Measurements from ENCODE around the gene LYZL2. TPM values are rescaled to one million over a fixed set of nuclear protein-coding genes. Genes with fewer than 3 reads are reported as not detected.
"Not testable (repeated sequence)": the region's sequence is repeated elsewhere in the genome, so short reads cannot be mapped to it uniquely, and the experiment has no call there.

Gene LYZL2
- total RNA-seq, 2 donors from 2014 or later: not detected

DNA sequence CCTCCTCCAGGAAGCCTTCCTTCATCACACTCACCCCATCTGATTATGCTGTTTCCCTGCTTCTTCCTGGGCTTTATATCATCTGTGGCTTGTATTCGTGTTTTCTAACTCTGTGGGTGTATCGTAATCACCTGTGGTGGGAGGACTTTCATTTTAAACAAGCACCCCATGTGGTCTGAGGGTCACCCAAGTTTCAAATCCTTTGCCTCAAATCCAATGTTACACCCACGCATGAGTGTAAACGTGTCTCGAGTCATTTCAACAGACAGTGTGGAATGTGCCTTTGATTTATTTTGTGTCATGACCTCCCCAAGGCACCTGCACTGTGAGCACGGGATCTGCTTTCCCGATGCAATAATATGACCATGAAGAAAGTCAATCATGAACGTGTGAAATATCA is 17.5 kb upstream of the LYZL2 start:
- Histone ChIP-seq H3K27ac (no peak overlapping the region), H3K27me3 (replicated peaks; ENCODE audit: insufficient read depth) (no peaks in the 10 kb centered on the region), H3K4me1 (ENCODE audit: control insufficient read depth in 1 of 2, low read depth in 2 of 2) (peaks cover 11 to 35% of the 10 kb centered on the region in 2 donors), H3K4me3 (no peak overlapping the region), H3K36me3 (no peaks in the 10 kb centered on the region), H3K9me3 (no peaks in the 10 kb centered on the region)
- TF ChIP-seq, protein P1, sequence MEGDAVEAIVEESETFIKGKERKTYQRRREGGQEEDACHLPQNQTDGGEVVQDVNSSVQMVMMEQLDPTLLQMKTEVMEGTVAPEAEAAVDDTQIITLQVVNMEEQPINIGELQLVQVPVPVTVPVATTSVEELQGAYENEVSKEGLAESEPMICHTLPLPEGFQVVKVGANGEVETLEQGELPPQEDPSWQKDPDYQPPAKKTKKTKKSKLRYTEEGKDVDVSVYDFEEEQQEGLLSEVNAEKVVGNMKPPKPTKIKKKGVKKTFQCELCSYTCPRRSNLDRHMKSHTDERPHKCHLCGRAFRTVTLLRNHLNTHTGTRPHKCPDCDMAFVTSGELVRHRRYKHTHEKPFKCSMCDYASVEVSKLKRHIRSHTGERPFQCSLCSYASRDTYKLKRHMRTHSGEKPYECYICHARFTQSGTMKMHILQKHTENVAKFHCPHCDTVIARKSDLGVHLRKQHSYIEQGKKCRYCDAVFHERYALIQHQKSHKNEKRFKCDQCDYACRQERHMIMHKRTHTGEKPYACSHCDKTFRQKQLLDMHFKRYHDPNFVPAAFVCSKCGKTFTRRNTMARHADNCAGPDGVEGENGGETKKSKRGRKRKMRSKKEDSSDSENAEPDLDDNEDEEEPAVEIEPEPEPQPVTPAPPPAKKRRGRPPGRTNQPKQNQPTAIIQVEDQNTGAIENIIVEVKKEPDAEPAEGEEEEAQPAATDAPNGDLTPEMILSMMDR (IDR thresholded peaks at IDR 0.05): no peak
- ATAC-seq (ENCODE audit: insufficient number of reproducible peaks, low FRiP score, low read depth): no peak
- DNase-seq (ENCODE audit: low spot score): no peak

DNA sequence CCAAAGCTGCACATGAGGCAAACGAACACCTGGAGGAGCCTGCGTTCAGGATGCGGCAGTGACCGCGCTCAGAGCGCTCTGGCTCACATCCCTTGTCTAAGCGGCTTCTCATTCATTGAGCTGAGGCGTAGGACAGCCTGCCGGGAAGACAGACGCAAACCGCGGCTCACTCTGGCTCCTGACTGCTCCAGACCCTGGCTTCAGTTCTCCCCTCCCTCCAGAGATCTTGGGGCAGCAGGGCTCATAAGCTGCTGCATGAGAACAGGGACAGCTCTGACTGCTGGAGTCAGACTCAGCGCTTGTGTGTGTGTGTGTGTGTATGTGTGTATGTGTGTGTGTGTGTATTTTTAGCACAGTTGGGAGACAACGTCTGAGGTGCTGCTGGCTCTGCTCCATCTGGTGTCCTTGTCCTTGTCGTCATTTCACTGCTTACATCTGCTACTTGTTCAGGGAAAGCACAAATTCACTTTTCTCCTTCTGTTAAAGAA is 15.8 kb upstream of the LYZL2 start:
- no peak for DNase-seq (ENCODE audit: low spot score)

DNA sequence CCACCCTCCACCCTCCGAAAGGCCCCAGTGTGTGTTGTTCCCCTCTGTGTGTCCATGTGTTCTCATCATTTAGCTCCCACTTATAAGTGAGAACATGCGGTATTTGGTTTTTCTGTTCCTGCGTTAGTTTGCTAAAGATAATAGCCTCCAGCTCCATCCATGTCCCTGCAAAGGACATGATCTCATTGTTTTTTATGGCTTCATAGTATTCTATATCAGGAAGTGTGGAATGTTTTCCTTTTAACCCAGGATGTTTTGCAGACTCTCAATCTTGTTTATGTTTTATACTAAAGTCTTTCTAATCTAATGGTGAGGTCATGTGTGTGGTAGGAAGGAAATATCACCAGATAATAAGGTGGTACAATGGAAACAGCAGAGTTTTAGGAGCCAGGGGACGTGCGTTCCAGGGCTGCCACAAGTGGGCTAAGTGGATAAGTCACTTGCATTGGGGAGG is 14.9 kb upstream of the LYZL2 start:
- not testable (repeated sequence) for ATAC-seq (ENCODE audit: insufficient number of reproducible peaks, low FRiP score, low read depth); H3K27me3 ChIP-seq (replicated peaks; ENCODE audit: insufficient read depth); H3K36me3 ChIP-seq; H3K9me3 ChIP-seq; DNase-seq (ENCODE audit: low spot score)
- peak overlapping the region; percentile 3 for H3K4me3 ChIP-seq
- peak overlapping the region; percentile 73 to 81 for H3K27ac ChIP-seq
- H3K4me1 ChIP-seq (ENCODE audit: control insufficient read depth in 1 of 2, low read depth in 2 of 2): peaks cover 13 to 34% of the 10 kb centered on the region in 2 donors

More for the DNA sequence above, 15.8 kb upstream of the LYZL2 start:
- ATAC-seq (ENCODE audit: insufficient number of reproducible peaks, low FRiP score, low read depth): no peak
- Histone ChIP-seq H3K9me3 (no peaks in the 10 kb centered on the region), H3K4me1 (ENCODE audit: control insufficient read depth in 1 of 2, low read depth in 2 of 2) (peaks cover 13 to 32% of the 10 kb centered on the region in 2 donors), H3K27me3 (replicated peaks; ENCODE audit: insufficient read depth) (no peaks in the 10 kb centered on the region), H3K27ac (peak overlapping the region; percentile 39 to 81), H3K36me3 (no peaks in the 10 kb centered on the region), H3K4me3 (peak overlapping the region; percentile 56)
- TF ChIP-seq, protein P1 (IDR thresholded peaks at IDR 0.05): no peak

DNA sequence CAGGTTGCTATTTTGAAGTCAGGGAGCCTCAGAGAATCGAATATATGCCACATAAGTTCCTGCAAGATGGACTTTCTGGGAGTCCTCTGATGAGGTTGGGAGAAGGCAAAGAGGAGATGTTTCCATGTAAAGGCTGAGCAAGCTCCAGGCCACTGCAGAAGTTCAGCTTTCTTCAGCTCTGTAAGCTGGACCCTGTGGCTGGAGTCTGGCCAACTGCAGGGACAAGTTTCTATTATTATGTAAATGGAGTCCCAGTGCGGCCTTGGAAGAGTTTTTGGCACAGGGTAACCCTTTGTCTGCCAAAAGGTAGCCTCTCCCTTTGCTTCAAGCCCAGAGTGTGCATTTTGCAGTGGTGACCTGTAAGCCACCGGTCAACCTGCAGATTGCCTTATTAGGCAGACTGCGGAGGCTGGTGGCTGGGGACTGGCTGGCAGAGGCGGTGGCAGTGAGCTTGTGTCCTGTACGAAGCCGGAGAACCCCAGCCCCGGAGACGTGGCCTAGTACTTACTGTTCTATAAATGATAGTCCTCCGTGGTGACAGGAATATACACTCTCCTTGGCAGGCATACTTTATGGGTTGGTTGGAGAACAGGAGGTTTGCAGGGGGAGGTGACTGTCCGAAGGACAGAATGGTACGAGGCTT is 14.1 kb upstream of the LYZL2 start:
- not testable (repeated sequence) for H3K36me3 ChIP-seq; DNase-seq (ENCODE audit: low spot score); H3K9me3 ChIP-seq; ATAC-seq (ENCODE audit: insufficient number of reproducible peaks, low FRiP score, low read depth); H3K27me3 ChIP-seq (replicated peaks; ENCODE audit: insufficient read depth)
- Histone ChIP-seq H3K4me3 (peak overlapping the region; percentile 3), H3K4me1 (ENCODE audit: control insufficient read depth in 1 of 2, low read depth in 2 of 2) (peaks cover 13 to 34% of the 10 kb centered on the region in 2 donors), H3K27ac (peak overlapping the region; percentile 73 to 81)

DNA sequence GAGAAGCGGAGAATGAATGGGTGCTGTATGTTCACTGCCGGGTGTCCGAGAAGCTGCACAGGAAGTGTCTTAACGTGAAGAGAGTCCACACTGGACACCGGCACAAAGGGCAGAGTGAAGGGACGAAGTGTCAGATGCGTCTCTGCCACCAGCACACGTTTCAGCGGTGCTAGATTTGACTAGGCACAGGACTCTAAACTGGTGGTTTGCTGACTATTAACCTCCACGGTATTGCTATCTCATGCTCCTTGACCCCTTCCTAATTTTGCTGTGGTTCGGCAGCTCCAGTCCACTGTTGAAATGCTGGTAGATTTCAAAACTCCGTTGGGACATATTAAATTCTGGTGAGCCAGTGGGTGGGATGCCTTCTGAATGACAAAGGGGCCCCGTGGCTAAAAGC is 13.3 kb upstream of the LYZL2 start:
- H3K9me3 ChIP-seq; H3K27me3 ChIP-seq (replicated peaks; ENCODE audit: insufficient read depth); H3K36me3 ChIP-seq; DNase-seq (ENCODE audit: low spot score); ATAC-seq (ENCODE audit: insufficient number of reproducible peaks, low FRiP score, low read depth); H3K4me3 ChIP-seq: not testable (repeated sequence)
- H3K4me1 ChIP-seq (ENCODE audit: control insufficient read depth in 1 of 2, low read depth in 2 of 2): peaks cover 14 to 38% of the 10 kb centered on the region in 2 donors
- peak overlapping the region; percentile 53 to 57 for H3K27ac ChIP-seq

DNA sequence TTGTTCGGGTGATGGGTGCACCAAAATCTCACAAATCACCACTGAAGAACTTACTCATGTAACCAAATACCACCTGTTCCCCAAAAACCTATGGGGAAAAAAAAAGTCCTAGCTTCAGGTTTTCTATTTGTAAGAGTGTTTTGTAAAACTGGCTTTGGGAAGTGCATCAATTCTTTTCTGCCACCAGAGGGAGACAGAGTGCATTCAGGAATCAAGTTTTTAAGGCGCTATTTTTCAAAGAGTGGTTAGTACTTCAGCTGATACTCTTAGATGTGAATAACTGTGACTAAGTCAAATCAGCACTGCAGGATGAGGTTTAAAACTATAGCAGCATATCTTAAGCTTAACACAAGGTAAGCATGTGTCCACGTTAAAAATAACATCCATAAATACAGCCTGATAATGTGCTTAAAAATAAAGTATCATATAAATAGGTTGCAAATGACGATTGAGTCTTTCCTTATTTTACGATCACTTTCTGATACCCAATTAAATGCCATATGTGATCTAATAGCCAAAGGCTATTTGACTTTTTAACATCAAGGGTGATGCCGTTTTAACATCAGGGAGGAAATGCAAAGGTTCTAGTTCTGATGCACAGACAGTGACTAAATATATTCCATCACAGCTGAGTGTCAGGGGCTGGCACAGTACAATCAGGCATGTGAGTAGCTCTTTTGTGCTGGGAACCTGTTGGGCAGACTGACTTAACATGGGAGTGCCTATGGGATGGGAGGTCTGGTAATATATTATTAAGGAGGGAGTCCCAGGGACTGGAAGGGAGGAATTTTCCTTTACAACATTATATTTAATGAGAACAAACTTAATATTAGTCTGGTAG is 10.6 kb upstream of the LYZL2 start:
- no peak for ATAC-seq (ENCODE audit: insufficient number of reproducible peaks, low FRiP score, low read depth)
- no peak for DNase-seq (ENCODE audit: low spot score)

More for the DNA sequence above, 10.6 kb upstream of the LYZL2 start:
- TF ChIP-seq, protein P1 (IDR thresholded peaks at IDR 0.05): peak; percentile 88
- H3K36me3 ChIP-seq: no peaks in the 10 kb centered on the region
- H3K27ac ChIP-seq: no peak overlapping the region
- H3K27me3 ChIP-seq (replicated peaks; ENCODE audit: insufficient read depth): no peaks in the 10 kb centered on the region
- H3K4me3 ChIP-seq: no peak overlapping the region
- H3K9me3 ChIP-seq: no peaks in the 10 kb centered on the region
- peaks cover 15 to 41% of the 10 kb centered on the region in 2 donors for H3K4me1 ChIP-seq (ENCODE audit: control insufficient read depth in 1 of 2, low read depth in 2 of 2)
